Neuronal stem cell (in vitro differentiated cells): ENCODE results near the gene INPP1.

Source experiments
- DNase-seq: peaks from one replicate; pipeline ENCODE4 v3.0.0-alpha.2; 2013; ENCODE audit warnings: low spot score
- H2AFZ ChIP-seq: one replicate; pipeline ENCODE4 v1.6.1; 2013; ENCODE audit warnings: mild to moderate bottlenecking, low read length, inconsistent platforms
- H2AK5ac ChIP-seq: 2 replicates; pipeline ENCODE4 v1.6.1; 2013; ENCODE audit warnings: low read depth, mild to moderate bottlenecking, inconsistent platforms, low read length, moderate library complexity, mixed read lengths
- H2BK120ac ChIP-seq: 2 replicates; pipeline ENCODE4 v1.6.1; 2013; ENCODE audit warnings: low read depth, mild to moderate bottlenecking, inconsistent platforms, low read length, moderate library complexity, mixed read lengths
- H2BK12ac ChIP-seq: one replicate; pipeline ENCODE4 v1.6.1; 2013; ENCODE audit warnings: low read length, inconsistent platforms
- H2BK15ac ChIP-seq: 2 replicates; pipeline ENCODE4 v1.6.1; 2013; ENCODE audit warnings: mild to moderate bottlenecking, low read length, inconsistent platforms, mixed read lengths
- H2BK5ac ChIP-seq: one replicate; pipeline ENCODE4 v1.6.1; 2013; ENCODE audit warnings: inconsistent platforms, mild to moderate bottlenecking, low read length, moderate library complexity
- H3K14ac ChIP-seq: one replicate; pipeline ENCODE4 v1.6.1; 2013; ENCODE audit warnings: low read length, inconsistent platforms
- H3K18ac ChIP-seq: 2 replicates; pipeline ENCODE4 v1.6.1; 2013; ENCODE audit warnings: low read length, inconsistent platforms
- H3K23ac ChIP-seq: 2 replicates; pipeline ENCODE4 v1.6.1; 2013; ENCODE audit warnings: low read depth, mild to moderate bottlenecking, mixed read lengths, low read length, inconsistent platforms; ENCODE audit not compliant: poor library complexity
- H3K27ac ChIP-seq: replicated peaks from 3 replicates; pipeline ENCODE4 v1.5.1; 2013; ENCODE audit warnings: low read length, inconsistent platforms
- H3K27me3 ChIP-seq, 3 experiments: 2 replicates each; pipeline ENCODE4 v1.6.1; 2013; ENCODE audit warnings: low read length in 3 of 3, mild to moderate bottlenecking in 2 of 3, inconsistent platforms in 1 of 3, low read depth in 1 of 3, mixed read lengths in 1 of 3, moderate library complexity in 1 of 3; ENCODE audit not compliant: control insufficient read depth in 3 of 3, insufficient read depth in 3 of 3
- H3K36me3 ChIP-seq, 2 donors: replicated peaks in 1 of 2; 2 replicates each; pipeline ENCODE4 v1.6.1; 2013; ENCODE audit warnings: low read length in 2 of 2; ENCODE audit not compliant: control insufficient read depth in 2 of 2, insufficient read depth in 2 of 2
- H3K4ac ChIP-seq: 2 replicates; pipeline ENCODE4 v1.6.1; 2013; ENCODE audit warnings: inconsistent platforms, mild to moderate bottlenecking, low read length, moderate library complexity
- H3K4me1 ChIP-seq, 2 donors: 1 replicate in 1 of 2; 2 replicates in 1 of 2; pipeline ENCODE4 v1.6.1; 2013; ENCODE audit warnings: low read length in 2 of 2, low read depth in 1 of 2; ENCODE audit not compliant: control insufficient read depth in 2 of 2, insufficient read depth in 1 of 2
- H3K4me2 ChIP-seq: one replicate; pipeline ENCODE4 v1.6.1; 2013; ENCODE audit warnings: mild to moderate bottlenecking, low read length, inconsistent platforms; ENCODE audit not compliant: insufficient read depth, poor library complexity, severe bottlenecking
- H3K4me3 ChIP-seq, 2 donors: 2 replicates each; pipeline ENCODE4 v1.5.1; 2013; ENCODE audit warnings: low read length in 2 of 2, mild to moderate bottlenecking in 2 of 2, inconsistent platforms in 1 of 2, moderate library complexity in 1 of 2
- H3K79me1 ChIP-seq: one replicate; pipeline ENCODE4 v1.6.1; 2013; ENCODE audit warnings: low read depth, mild to moderate bottlenecking, inconsistent platforms, low read length, moderate library complexity
- H3K9ac ChIP-seq: one replicate; pipeline ENCODE4 v1.6.1; 2013; ENCODE audit warnings: mild to moderate bottlenecking, low read depth, low read length, inconsistent platforms; ENCODE audit not compliant: poor library complexity
- H3K9me3 ChIP-seq, 2 donors: replicated peaks in 1 of 2; 2 replicates each; pipeline versions ENCODE3 to v1.6.1; 2013; ENCODE audit warnings: low read length in 2 of 2, mild to moderate bottlenecking in 2 of 2, inconsistent platforms in 1 of 2, low read depth in 1 of 2, mixed read lengths in 1 of 2, moderate library complexity in 1 of 2; ENCODE audit not compliant: control insufficient read depth in 2 of 2, insufficient read depth in 1 of 2
- H4K8ac ChIP-seq: one replicate; pipeline ENCODE4 v1.6.1; 2013; ENCODE audit warnings: low read depth, mild to moderate bottlenecking, inconsistent platforms, low read length, moderate library complexity
- H4K91ac ChIP-seq: one replicate; pipeline ENCODE4 v1.6.1; 2013; ENCODE audit warnings: low read length, low read depth, mild to moderate bottlenecking, inconsistent platforms; ENCODE audit not compliant: poor library complexity
- WGBS, 2 donors: extraction: QIAGEN DNeasy Blood & Tissue Kit; methylation state at CpG; one replicate each; pipeline ENCODE4 v1.1.7; 2013; ENCODE audit warnings: missing lambda C conversion rate in 2 of 2, mixed read lengths in 1 of 2; ENCODE audit not compliant: insufficient read length in 2 of 2, insufficient replicate concordance in 1 of 2; ENCODE audit errors: extremely low coverage in 2 of 2; 5-methylcytosine and 5-hydroxymethylcytosine counted together

The INPP1 gene

GRCh38 chr2:190404487-190404886 lies 61.1 kb downstream of the INPP1 start:
- Histone ChIP-seq H2AK5ac (no peak overlapping the region), H3K79me1 (no peaks in the 10 kb centered on the region), H3K18ac (no peak overlapping the region), H2BK15ac (no peak overlapping the region), H3K4ac (no peak overlapping the region), H2BK12ac (no peak overlapping the region), H3K14ac (no peak overlapping the region), H3K4me2 (no peak overlapping the region), H3K36me3 (no peaks in the 10 kb centered on the region), H3K9ac (no peak overlapping the region), H3K23ac (no peak overlapping the region), H2BK5ac (no peak overlapping the region), H3K9me3 (peaks cover 0 to 3% of the 10 kb centered on the region in 2 donors), H3K27ac (no peak overlapping the region), H3K4me3 (no peak overlapping the region), H4K91ac (no peak overlapping the region), H3K4me1 (peaks cover 6 to 9% of the 10 kb centered on the region in 2 donors), H3K27me3 (peaks cover 3 to 46% (median 16%) of the 10 kb centered on the region in 3 experiments), H2AFZ (no peak overlapping the region), H2BK120ac (no peak overlapping the region), H4K8ac (no peak overlapping the region)
- no peak for DNase-seq

DNA sequence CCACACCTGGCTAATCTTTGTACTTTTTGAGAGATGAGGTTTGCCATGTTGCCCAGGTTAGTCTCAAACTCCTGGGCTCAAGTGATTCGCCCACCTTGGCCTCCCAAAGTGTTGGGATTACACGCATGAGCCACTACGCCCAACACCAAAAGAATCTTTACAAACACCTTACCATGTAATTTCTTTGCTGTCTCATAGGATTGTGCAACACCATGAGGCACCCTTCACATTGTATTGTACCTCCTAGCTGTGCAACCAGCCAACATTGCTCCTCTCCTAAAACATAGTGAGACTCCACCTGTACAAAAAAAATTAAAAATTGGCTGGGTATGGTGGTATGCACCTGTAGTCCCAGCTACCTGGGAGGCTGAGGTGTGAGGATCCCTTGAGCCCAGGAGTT lies 61.7 kb downstream of the INPP1 start:
- H3K4me2 ChIP-seq, result no peak overlapping the region
- peaks cover 0 to 3% of the 10 kb centered on the region in 2 donors for H3K9me3 ChIP-seq
- H2BK12ac ChIP-seq, result no peak overlapping the region
- H3K14ac ChIP-seq, result no peak overlapping the region
- no peak for DNase-seq
- H3K4me1 ChIP-seq, result peaks cover 6 to 9% of the 10 kb centered on the region in 2 donors
- H3K79me1 ChIP-seq, result no peaks in the 10 kb centered on the region
- no peak overlapping the region for H3K23ac ChIP-seq
- no CpG with 5 or more reads among the region's 3 CpGs for WGBS, 2 donors
- no peak overlapping the region for H4K8ac ChIP-seq
- no peak overlapping the region for H3K4ac ChIP-seq
- H3K9ac ChIP-seq, result no peak overlapping the region
- H3K18ac ChIP-seq, result no peak overlapping the region
- no peak overlapping the region for H2BK15ac ChIP-seq
- no peak overlapping the region for H2AFZ ChIP-seq
- H2AK5ac ChIP-seq, result no peak overlapping the region
- no peak overlapping the region for H4K91ac ChIP-seq
- no peak overlapping the region for H3K4me3 ChIP-seq
- H2BK120ac ChIP-seq, result no peak overlapping the region
- H3K27ac ChIP-seq, result no peak overlapping the region
- H3K27me3 ChIP-seq, result peaks cover 3 to 52% (median 19%) of the 10 kb centered on the region in 3 experiments
- H2BK5ac ChIP-seq, result no peak overlapping the region
- no peaks in the 10 kb centered on the region for H3K36me3 ChIP-seq

DNA sequence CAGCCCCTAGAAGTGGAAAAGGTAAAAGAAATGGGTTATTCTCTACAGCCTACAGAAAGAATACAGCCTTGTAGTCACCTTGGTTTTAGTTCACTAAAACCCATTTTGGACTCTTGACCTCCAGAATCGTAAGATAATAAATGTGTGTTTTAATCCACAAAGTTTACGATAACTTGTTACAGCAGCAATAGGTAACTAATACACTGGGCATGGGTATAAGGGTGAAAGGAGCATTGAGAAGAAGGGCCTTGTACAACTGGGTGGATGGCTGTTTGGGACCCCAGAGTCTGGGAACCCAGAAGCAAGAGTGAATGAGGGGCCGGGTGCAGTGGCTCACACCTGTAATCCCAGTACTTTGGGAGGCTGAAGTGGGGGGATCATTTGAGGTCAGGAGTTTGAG lies 62.6 kb downstream of the INPP1 start:
- H2AK5ac ChIP-seq, result no peak overlapping the region
- no peak overlapping the region for H4K8ac ChIP-seq
- no peak overlapping the region for H2AFZ ChIP-seq
- H2BK12ac ChIP-seq, result no peak overlapping the region
- no CpG with 5 or more reads among the region's 3 CpGs for WGBS, 2 donors
- H3K27ac ChIP-seq, result no peak overlapping the region
- H3K4me3 ChIP-seq, result no peak overlapping the region
- no peak overlapping the region for H3K23ac ChIP-seq
- H3K9ac ChIP-seq, result no peak overlapping the region
- no peak overlapping the region for H3K14ac ChIP-seq
- H2BK5ac ChIP-seq, result no peak overlapping the region
- no peak overlapping the region for H4K91ac ChIP-seq
- H2BK120ac ChIP-seq, result no peak overlapping the region
- no peak overlapping the region for H3K4ac ChIP-seq
- H3K79me1 ChIP-seq, result no peaks in the 10 kb centered on the region
- peaks cover 6 to 9% of the 10 kb centered on the region in 2 donors for H3K4me1 ChIP-seq
- no peak for DNase-seq
- peaks cover 0 to 3% of the 10 kb centered on the region in 2 donors for H3K9me3 ChIP-seq
- H3K18ac ChIP-seq, result no peak overlapping the region
- H2BK15ac ChIP-seq, result no peak overlapping the region
- no peaks in the 10 kb centered on the region for H3K36me3 ChIP-seq
- peaks cover 3 to 61% (median 19%) of the 10 kb centered on the region in 3 experiments for H3K27me3 ChIP-seq
- no peak overlapping the region for H3K4me2 ChIP-seq

GRCh38 chr2:190406805-190407204 lies 63.4 kb downstream of the INPP1 start:
- DNase-seq, result no peak
- no peak overlapping the region for H2AK5ac ChIP-seq
- H3K36me3 ChIP-seq, result no peaks in the 10 kb centered on the region
- H3K18ac ChIP-seq, result no peak overlapping the region
- H3K4me2 ChIP-seq, result no peak overlapping the region
- H2BK15ac ChIP-seq, result no peak overlapping the region
- no peak overlapping the region for H3K4me3 ChIP-seq
- H3K4me1 ChIP-seq, result peaks cover 6 to 9% of the 10 kb centered on the region in 2 donors
- no peak overlapping the region for H2BK5ac ChIP-seq
- H2BK120ac ChIP-seq, result no peak overlapping the region
- H3K23ac ChIP-seq, result no peak overlapping the region
- H3K27me3 ChIP-seq, result peaks cover 3 to 68% (median 19%) of the 10 kb centered on the region in 3 experiments
- H3K9ac ChIP-seq, result no peak overlapping the region
- WGBS, 2 donors, result no CpG with 5 or more reads among the region's 4 CpGs
- no peaks in the 10 kb centered on the region for H3K79me1 ChIP-seq
- no peak overlapping the region for H2AFZ ChIP-seq
- H4K8ac ChIP-seq, result no peak overlapping the region
- peaks cover 0 to 3% of the 10 kb centered on the region in 2 donors for H3K9me3 ChIP-seq
- no peak overlapping the region for H2BK12ac ChIP-seq
- H3K4ac ChIP-seq, result no peak overlapping the region
- no peak overlapping the region for H3K14ac ChIP-seq
- no peak overlapping the region for H3K27ac ChIP-seq
- H4K91ac ChIP-seq, result no peak overlapping the region
